ENCODE results near the gene CLINT1. TPM values are rescaled to one million over a fixed set of nuclear protein-coding genes. Genes with fewer than 3 reads are reported as not detected.

CLINT1 gene
- total RNA-seq, 1 donor from 2014 or later: 62.3 TPM

DNA sequence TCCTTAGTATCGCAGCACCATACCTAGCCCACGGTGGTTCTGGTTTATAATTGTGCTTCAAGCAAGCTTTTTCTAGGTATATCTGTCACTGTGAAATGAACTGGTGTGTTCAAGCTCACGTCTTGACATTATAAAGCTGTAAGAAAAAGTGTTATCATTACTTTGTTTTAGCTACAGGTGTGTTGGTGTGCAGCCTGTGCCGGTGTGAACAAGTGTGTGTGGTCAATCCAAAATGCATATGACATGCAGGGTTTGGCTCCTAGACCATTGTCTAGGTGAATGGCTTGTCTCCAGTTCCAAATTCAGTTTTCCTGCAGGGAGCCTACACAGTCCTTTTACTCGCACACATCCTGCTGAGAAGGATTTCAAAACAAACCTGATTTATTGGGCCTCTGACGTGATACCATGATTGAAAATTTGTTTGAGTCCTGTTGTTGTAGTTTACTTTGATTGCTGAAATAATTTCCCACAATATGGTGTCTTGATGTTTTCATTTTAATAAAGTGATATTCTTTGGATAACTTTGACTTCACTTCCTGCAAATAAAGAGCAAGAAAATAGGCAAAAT is 111.7 kb downstream of the CLINT1 start:
- H3K27ac Mint-ChIP-seq (ENCODE audit: unreplicated experiment): peak overlapping the region; percentile 59
- H3K4me3 Mint-ChIP-seq (ENCODE audit: unreplicated experiment): no peak overlapping the region
- H3K9me3 Mint-ChIP-seq (ENCODE audit: unreplicated experiment): no peaks in the 10 kb centered on the region
- no peak for TF ChIP-seq CTCF (IDR thresholded peaks at IDR 0.05)
- no peak for DNase-seq (ENCODE audit: extremely low spot score, unreplicated experiment)
- peaks cover 47% of the 10 kb centered on the region for H3K4me1 Mint-ChIP-seq (ENCODE audit: unreplicated experiment)
- H3K27me3 Mint-ChIP-seq (ENCODE audit: unreplicated experiment): no peaks in the 10 kb centered on the region
- H3K36me3 Mint-ChIP-seq (ENCODE audit: unreplicated experiment): peaks cover 2% of the 10 kb centered on the region

- H3K36me3 Mint-ChIP-seq (ENCODE audit: unreplicated experiment): no peaks in the 10 kb centered on the region
- H3K9me3 Mint-ChIP-seq (ENCODE audit: unreplicated experiment): no peaks in the 10 kb centered on the region
- H3K4me1 Mint-ChIP-seq (ENCODE audit: unreplicated experiment): peaks cover 41% of the 10 kb centered on the region
- no peak for TF ChIP-seq CTCF (IDR thresholded peaks at IDR 0.05)
- DNase-seq (ENCODE audit: extremely low spot score, unreplicated experiment): no peak
- no peak overlapping the region for H3K27ac Mint-ChIP-seq (ENCODE audit: unreplicated experiment)
- H3K27me3 Mint-ChIP-seq (ENCODE audit: unreplicated experiment): no peaks in the 10 kb centered on the region
- H3K4me3 Mint-ChIP-seq (ENCODE audit: unreplicated experiment): peak overlapping the region; percentile 89
Measured at GRCh38 chr5:157745041-157745456, 113.9 kb downstream of the CLINT1 start.

DNA sequence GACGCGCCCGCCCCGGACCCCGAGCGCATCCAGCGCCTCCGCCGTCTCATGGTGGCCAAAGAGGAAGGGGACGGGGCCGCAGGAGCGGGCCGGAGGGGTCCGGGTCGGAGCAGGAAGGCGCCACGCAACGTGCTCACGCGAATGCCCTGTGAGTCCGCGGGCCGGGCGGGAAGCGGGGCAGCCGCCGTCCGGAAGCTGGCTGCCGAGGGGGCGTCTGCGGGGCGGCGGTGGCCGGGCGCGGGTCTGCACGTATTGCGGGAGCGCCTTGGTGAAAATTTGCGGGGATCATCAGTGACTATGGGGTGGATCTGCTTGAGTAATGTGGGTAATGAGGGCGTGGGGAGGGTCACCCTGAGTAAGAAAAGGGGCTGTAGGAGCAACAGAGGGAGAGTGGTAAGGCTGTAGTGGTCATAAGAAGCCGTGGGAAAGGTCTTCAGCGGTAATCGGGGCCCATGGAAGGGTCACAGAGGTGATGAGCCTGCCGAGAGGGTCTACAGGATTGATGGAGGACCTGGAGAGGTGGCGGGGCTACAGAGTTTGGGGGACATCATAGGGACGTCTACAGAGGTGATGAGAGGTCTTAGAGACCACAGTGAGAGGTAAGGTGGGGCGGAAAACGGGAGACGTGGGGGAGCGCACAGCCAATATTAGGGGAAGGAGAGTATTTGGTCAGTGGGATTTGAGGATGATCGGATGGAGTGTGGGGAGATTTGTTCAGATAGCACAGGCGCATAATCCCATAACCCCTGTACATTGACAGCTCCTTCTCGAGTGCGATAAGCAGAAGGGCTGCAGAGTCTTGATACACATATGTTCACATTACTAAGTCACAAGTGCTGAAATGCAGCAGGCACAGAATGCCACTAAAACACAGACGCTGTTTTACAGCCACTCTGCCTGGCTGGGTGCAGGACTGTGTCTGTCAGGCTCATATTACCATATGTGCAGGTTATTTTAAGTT is 114.6 kb downstream of the CLINT1 start:
- no peak for DNase-seq (ENCODE audit: extremely low spot score, unreplicated experiment)
- no peaks in the 10 kb centered on the region for H3K36me3 Mint-ChIP-seq (ENCODE audit: unreplicated experiment)
- peaks cover 35% of the 10 kb centered on the region for H3K4me1 Mint-ChIP-seq (ENCODE audit: unreplicated experiment)
- H3K27me3 Mint-ChIP-seq (ENCODE audit: unreplicated experiment): no peaks in the 10 kb centered on the region
- peak overlapping the region; percentile 69 for H3K27ac Mint-ChIP-seq (ENCODE audit: unreplicated experiment)
- H3K9me3 Mint-ChIP-seq (ENCODE audit: unreplicated experiment): no peaks in the 10 kb centered on the region
- no peak for TF ChIP-seq CTCF (IDR thresholded peaks at IDR 0.05)
- peak overlapping the region; percentile 89 for H3K4me3 Mint-ChIP-seq (ENCODE audit: unreplicated experiment)

DNA sequence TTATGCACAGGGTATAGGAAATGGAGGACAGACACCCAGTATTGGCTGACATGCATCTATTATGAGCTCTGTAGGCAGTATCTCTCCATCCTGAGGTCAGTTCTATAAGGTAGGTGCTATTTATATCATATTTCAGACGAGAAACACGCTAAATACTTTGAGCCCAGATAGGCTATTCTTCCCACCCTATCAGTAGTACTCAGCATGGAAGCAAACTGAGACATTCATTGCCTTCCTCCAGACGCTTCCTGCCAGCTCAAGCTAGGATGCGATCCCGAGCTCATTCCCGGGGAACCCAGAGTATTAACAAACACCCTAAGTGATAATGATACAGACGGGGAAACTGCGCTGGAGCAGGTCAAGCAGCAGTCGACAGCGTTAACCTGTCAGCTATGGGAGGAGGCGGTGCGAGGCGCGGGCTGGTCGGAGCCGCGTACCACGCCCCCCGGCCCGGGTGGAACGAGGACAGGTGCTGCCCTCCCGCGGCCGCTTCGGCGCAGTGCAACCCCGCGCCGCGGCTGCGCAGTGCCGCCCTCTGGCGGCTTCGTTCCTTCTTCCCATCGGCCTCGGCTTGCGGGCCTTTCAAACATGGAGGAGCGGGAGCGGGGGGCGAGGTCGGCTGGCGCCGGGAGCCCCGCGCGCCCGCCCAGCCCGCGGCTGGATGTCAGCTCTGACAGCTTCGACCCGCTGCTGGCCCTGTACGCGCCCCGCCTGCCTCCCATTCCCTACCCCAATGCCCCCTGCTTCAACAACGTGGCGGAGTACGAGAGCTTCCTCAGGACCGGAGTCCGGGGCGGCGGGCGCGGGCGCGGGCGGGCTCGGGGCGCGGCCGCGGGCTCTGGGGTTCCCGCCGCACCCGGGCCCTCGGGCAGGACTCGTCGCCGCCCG is 115.5 kb downstream of the CLINT1 start, which contains the start of gene LSM11:
LSM11 (plus strand) TSS at position 550 of the 888 bp plus-strand sequence; CDS start at position 589, 39 bp downstream.
- DNase-seq (ENCODE audit: extremely low spot score, unreplicated experiment): peak; percentile 97
- H3K27me3 Mint-ChIP-seq (ENCODE audit: unreplicated experiment): no peaks in the 10 kb centered on the region
- no peaks in the 10 kb centered on the region for H3K9me3 Mint-ChIP-seq (ENCODE audit: unreplicated experiment)
- H3K36me3 Mint-ChIP-seq (ENCODE audit: unreplicated experiment): peaks cover 2% of the 10 kb centered on the region
- peak within 1 kb of the TSS; percentile 69 for H3K27ac Mint-ChIP-seq (ENCODE audit: unreplicated experiment)
- TF ChIP-seq CTCF (IDR thresholded peaks at IDR 0.05): peak; percentile 100
- H3K4me1 Mint-ChIP-seq (ENCODE audit: unreplicated experiment): peaks cover 26% of the 10 kb centered on the region
- peak within 1 kb of the TSS; percentile 89 for H3K4me3 Mint-ChIP-seq (ENCODE audit: unreplicated experiment)
